ENCODE results near the gene TANC1.

The TANC1 gene

GRCh38 chr2:159071190-159071915, 102.9 kb downstream of the TANC1 start:
- no peak for TF ChIP-seq POLR2AphosphoS5 (IDR thresholded peaks at IDR 0.05; ENCODE audit: low read depth, low read length)
- no peak for TF ChIP-seq REST (IDR thresholded peaks at IDR 0.05; ENCODE audit: insufficient read depth in 1 of 2, low read depth in 2 of 2, low read length in 2 of 2)
- TF ChIP-seq TAF1 (IDR thresholded peaks at IDR 0.05; ENCODE audit: borderline replicate concordance, insufficient read depth, low read length), result no peak
- TF ChIP-seq SIN3A (IDR thresholded peaks at IDR 0.05; ENCODE audit: borderline replicate concordance, insufficient read depth, low read length), result no peak
- no peak for TF ChIP-seq FOXP2 (optimal IDR thresholded peaks at IDR 0.05; ENCODE audit: borderline replicate concordance, extremely low read depth, extremely low read length, insufficient read depth)

DNA sequence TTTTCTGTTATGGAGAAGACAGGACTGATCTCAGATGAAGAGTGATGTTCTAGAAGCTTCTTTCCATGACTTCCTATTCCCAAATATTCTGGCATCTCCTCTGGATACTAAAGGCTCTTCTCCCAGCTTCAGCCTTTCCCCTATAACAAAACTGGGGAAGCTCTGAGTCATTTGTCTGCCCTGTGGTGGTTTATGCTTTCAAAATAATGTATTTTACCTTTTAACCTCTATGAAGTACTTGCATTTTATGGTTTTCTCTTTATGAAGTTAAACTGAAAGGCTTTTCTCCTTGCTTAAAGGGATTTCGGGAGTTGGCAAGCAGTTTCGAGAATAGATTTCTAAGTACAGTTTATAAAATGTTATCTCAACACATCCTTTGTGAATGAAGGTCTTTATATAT, 104.4 kb downstream of the TANC1 start:
- no peak for TF ChIP-seq TAF1 (IDR thresholded peaks at IDR 0.05; ENCODE audit: borderline replicate concordance, insufficient read depth, low read length)
- TF ChIP-seq REST (IDR thresholded peaks at IDR 0.05; ENCODE audit: insufficient read depth in 1 of 2, low read depth in 2 of 2, low read length in 2 of 2), result no peak
- TF ChIP-seq SIN3A (IDR thresholded peaks at IDR 0.05; ENCODE audit: borderline replicate concordance, insufficient read depth, low read length), result no peak
- no peak for TF ChIP-seq FOXP2 (optimal IDR thresholded peaks at IDR 0.05; ENCODE audit: borderline replicate concordance, extremely low read depth, extremely low read length, insufficient read depth)
- TF ChIP-seq POLR2AphosphoS5 (IDR thresholded peaks at IDR 0.05; ENCODE audit: low read depth, low read length), result no peak

DNA sequence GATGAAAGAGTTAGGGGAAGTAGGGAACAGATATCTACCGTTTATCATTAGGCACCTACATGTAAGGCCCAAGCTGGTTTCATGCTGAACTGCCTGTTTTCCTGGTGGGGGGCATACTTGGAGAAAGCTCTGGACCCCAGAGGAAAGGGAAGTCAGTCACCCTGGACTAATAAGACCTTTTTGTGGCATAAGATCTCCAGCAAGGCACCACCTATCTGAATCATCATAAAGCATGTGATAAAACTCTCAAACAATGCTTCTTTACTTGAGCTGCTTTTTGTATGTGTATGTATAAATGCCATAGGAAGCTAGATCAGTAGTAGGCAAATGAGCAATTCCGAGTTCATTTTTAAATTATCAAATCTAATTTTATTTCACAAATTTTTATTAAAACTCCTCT, 104.8 kb downstream of the TANC1 start:
- TF ChIP-seq FOXP2 (optimal IDR thresholded peaks at IDR 0.05; ENCODE audit: borderline replicate concordance, extremely low read depth, extremely low read length, insufficient read depth), result no peak
- no peak for TF ChIP-seq REST (IDR thresholded peaks at IDR 0.05; ENCODE audit: insufficient read depth in 1 of 2, low read depth in 2 of 2, low read length in 2 of 2)
- no peak for TF ChIP-seq POLR2AphosphoS5 (IDR thresholded peaks at IDR 0.05; ENCODE audit: low read depth, low read length)
- TF ChIP-seq TAF1 (IDR thresholded peaks at IDR 0.05; ENCODE audit: borderline replicate concordance, insufficient read depth, low read length), result no peak
- no peak for TF ChIP-seq SIN3A (IDR thresholded peaks at IDR 0.05; ENCODE audit: borderline replicate concordance, insufficient read depth, low read length)

GRCh38 chr2:159074605-159075004, 106.2 kb downstream of the TANC1 start:
- TF ChIP-seq SIN3A (IDR thresholded peaks at IDR 0.05; ENCODE audit: borderline replicate concordance, insufficient read depth, low read length) (no peak), FOXP2 (optimal IDR thresholded peaks at IDR 0.05; ENCODE audit: borderline replicate concordance, extremely low read depth, extremely low read length, insufficient read depth) (no peak), POLR2AphosphoS5 (IDR thresholded peaks at IDR 0.05; ENCODE audit: low read depth, low read length) (no peak), REST (IDR thresholded peaks at IDR 0.05; ENCODE audit: insufficient read depth in 1 of 2, low read depth in 2 of 2, low read length in 2 of 2) (no peak), TAF1 (IDR thresholded peaks at IDR 0.05; ENCODE audit: borderline replicate concordance, insufficient read depth, low read length) (no peak)

Measured in PFSK-1 (cell line).